Measurements from ENCODE around the gene ARSI. TPM values are rescaled to one million over a fixed set of nuclear protein-coding genes. Genes with fewer than 3 reads are reported as not detected.

ARSI gene
- total RNA-seq, 1 donor from 2014 or later, result not detected

DNA sequence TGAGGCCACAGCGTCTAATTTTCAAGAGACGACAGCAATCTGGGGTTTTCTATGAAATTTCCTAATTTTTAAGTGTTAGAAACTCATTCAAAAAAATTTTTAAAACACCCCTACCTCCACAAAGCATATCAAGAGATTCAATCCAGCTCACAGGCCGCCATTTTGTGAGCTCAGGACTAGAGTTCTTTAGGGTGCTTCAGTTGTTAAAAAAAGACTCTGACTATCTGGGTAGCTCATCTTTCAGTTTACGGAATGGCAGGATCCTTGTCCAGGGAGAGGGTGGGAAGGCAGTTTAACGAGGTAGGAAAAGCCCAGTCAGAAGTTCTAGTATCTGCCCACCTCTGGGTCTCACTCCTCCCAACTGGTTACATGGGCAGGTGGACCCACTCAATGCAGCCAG, 56.3 kb downstream of the ARSI start:
- ATAC-seq (ENCODE audit: low read depth) (no peak), DNase-seq (no peak)
- intact Hi-C loops (cut with micrococcal nuclease), result no loop called here
- TF ChIP-seq, protein P1, sequence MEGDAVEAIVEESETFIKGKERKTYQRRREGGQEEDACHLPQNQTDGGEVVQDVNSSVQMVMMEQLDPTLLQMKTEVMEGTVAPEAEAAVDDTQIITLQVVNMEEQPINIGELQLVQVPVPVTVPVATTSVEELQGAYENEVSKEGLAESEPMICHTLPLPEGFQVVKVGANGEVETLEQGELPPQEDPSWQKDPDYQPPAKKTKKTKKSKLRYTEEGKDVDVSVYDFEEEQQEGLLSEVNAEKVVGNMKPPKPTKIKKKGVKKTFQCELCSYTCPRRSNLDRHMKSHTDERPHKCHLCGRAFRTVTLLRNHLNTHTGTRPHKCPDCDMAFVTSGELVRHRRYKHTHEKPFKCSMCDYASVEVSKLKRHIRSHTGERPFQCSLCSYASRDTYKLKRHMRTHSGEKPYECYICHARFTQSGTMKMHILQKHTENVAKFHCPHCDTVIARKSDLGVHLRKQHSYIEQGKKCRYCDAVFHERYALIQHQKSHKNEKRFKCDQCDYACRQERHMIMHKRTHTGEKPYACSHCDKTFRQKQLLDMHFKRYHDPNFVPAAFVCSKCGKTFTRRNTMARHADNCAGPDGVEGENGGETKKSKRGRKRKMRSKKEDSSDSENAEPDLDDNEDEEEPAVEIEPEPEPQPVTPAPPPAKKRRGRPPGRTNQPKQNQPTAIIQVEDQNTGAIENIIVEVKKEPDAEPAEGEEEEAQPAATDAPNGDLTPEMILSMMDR (IDR thresholded peaks at IDR 0.05), result no peak
- CTCF ChIA-PET, result no interaction called here
- POLR2A ChIA-PET, result no interaction called here
- H3K36me3 Mint-ChIP-seq (ENCODE audit: low read depth), result no peaks in the 10 kb centered on the region
- H3K4me1 Mint-ChIP-seq, result no peaks in the 10 kb centered on the region
- no peaks in the 10 kb centered on the region for H3K9me3 Mint-ChIP-seq
- no peak overlapping the region for H3K27ac Mint-ChIP-seq
- no peak overlapping the region for H3K4me3 Mint-ChIP-seq
- peaks cover 7% of the 10 kb centered on the region for H3K27me3 Mint-ChIP-seq

Other genes with a start within 250 kb of the ARSI start
- 0.44 and 0.69 TPM in 2 replicates for gene CSF1R, start 216.4 kb downstream of the ARSI start, total RNA-seq
- gene PDGFRB, start 147.1 kb downstream of the ARSI start, total RNA-seq, result 0.51 and 1.8 TPM in 2 replicates
- gene CDX1, start 136.1 kb downstream of the ARSI start, total RNA-seq, result not detected in 2 replicates
- not detected in 2 replicates for gene SLC6A7, start 112.8 kb downstream of the ARSI start, total RNA-seq
- gene CAMK2A, start 13.1 kb downstream of the ARSI start, total RNA-seq, result not detected in 2 replicates
- 74.7 and 76.1 TPM in 2 replicates for gene TCOF1, start 54.8 kb upstream of the ARSI start, total RNA-seq
- 5,323 and 5,628 TPM in 2 replicates for gene CD74, start 110.0 kb upstream of the ARSI start, total RNA-seq
- 4,086 and 4,865 TPM in 2 replicates for gene RPS14, start 146.8 kb upstream of the ARSI start, total RNA-seq
- 5.7 and 8.1 TPM in 2 replicates for gene NDST1, start 205.2 kb upstream of the ARSI start, total RNA-seq